Measurements from ENCODE around the gene CT45A6.
"Not testable (repeated sequence)": the region's sequence is repeated elsewhere in the genome, so short reads cannot be mapped to it uniquely, and the experiment has no call there.

CT45A6 gene

GRCh38 chrX:135802687-135803086 lies at the start of gene CT45A6:
CT45A6 (minus strand) TSS chrX:135802787; CDS start chrX:135798993, 3,794 bp downstream.
- DNase-seq (ENCODE audit: low read depth in 2 of 2): not testable (repeated sequence)

GRCh38 chrX:135837180-135837579 lies 34.6 kb upstream of the CT45A6 start, which contains the start of gene CT45A7:
CT45A7 (minus strand) TSS chrX:135837280; CDS start chrX:135833533, 3,747 bp downstream.
- DNase-seq (ENCODE audit: low read depth in 2 of 2): not testable (repeated sequence)

GRCh38 chrX:135819912-135820311 lies 17.3 kb upstream of the CT45A6 start, which contains the start of gene CT45A2:
CT45A2 (minus strand) TSS chrX:135820012; CDS start chrX:135816265, 3,747 bp downstream.
- DNase-seq (ENCODE audit: low read depth in 2 of 2): not testable (repeated sequence)

- DNase-seq (ENCODE audit: low read depth in 2 of 2): not testable (repeated sequence)
Observed at GRCh38 chrX:135785403-135785802, 17.2 kb downstream of the CT45A6 start, which contains the start of gene CT45A5. CT45A5 (minus strand) TSS chrX:135785503; CDS start chrX:135781729, 3,774 bp downstream.

GRCh38 chrX:135768091-135768490 lies 34.5 kb downstream of the CT45A6 start, which contains the start of gene CT45A3:
CT45A3 (minus strand) TSS chrX:135768191; CDS start chrX:135764444, 3,747 bp downstream.
- DNase-seq (ENCODE audit: low read depth in 2 of 2): not testable (repeated sequence)

GRCh38 chrX:135744739-135745138 lies 57.8 kb downstream of the CT45A6 start:
- DNase-seq (ENCODE audit: low read depth in 2 of 2): not testable (repeated sequence)
